Lung (tissue), 12 donors: ENCODE results near the gene SLC22A5. TPM values are rescaled to one million over a fixed set of nuclear protein-coding genes. Genes with fewer than 3 reads are reported as not detected.
"Not testable (repeated sequence)": the region's sequence is repeated elsewhere in the genome, so short reads cannot be mapped to it uniquely, and the experiment has no call there.

Experiments
- ATAC-seq: fragments of 200-7000 bp; cut with Tn5 transposase; one replicate; pipeline ENCODE4 v1.9.1; 2020; ENCODE audit warnings: moderate number of reproducible peaks; ENCODE audit not compliant: insufficient read depth, low FRiP score
- DNase-seq, 3 donors: peaks; one replicate each; pipeline ENCODE4 v3.0.0-alpha.2; 2013 to 2017
- H3K27ac ChIP-seq, 2 donors: one replicate each; pipeline ENCODE4 v1.5.1; 2013; ENCODE audit warnings: mild to moderate bottlenecking in 2 of 2, moderate library complexity in 2 of 2, control low read depth in 1 of 2, inconsistent platforms in 1 of 2, low read depth in 1 of 2, low read length in 1 of 2
- H3K27me3 ChIP-seq, 3 donors: one replicate each; pipeline ENCODE4 v1.5.1; 2013; ENCODE audit warnings: low read length in 2 of 3; ENCODE audit not compliant: control insufficient read depth in 3 of 3, insufficient read depth in 3 of 3
- H3K36me3 ChIP-seq, 4 donors: one replicate each; pipeline ENCODE4 v1.5.1; 2013; ENCODE audit warnings: low read length in 4 of 4, mild to moderate bottlenecking in 1 of 4, moderate library complexity in 1 of 4; ENCODE audit not compliant: control insufficient read depth in 4 of 4, insufficient read depth in 4 of 4
- H3K4me1 ChIP-seq, 5 donors: one replicate each; pipeline ENCODE4 v1.5.1; 2013; ENCODE audit warnings: low read length in 5 of 5, mild to moderate bottlenecking in 2 of 5, moderate library complexity in 1 of 5; ENCODE audit not compliant: control insufficient read depth in 5 of 5, insufficient read depth in 5 of 5
- H3K4me3 ChIP-seq: one replicate; pipeline ENCODE4 v1.5.1; 2013; ENCODE audit warnings: mild to moderate bottlenecking, control low read depth, moderate library complexity
- H3K9ac ChIP-seq, 2 donors: one replicate each; pipeline ENCODE4 v1.5.1; 2013; ENCODE audit warnings: low read length in 2 of 2, control low read depth in 1 of 2; ENCODE audit not compliant: insufficient read depth in 1 of 2
- H3K9me3 ChIP-seq, 4 donors: one replicate each; pipeline ENCODE4 v1.5.1; 2013; ENCODE audit warnings: low read length in 3 of 4, mild to moderate bottlenecking in 1 of 4, moderate library complexity in 1 of 4; ENCODE audit not compliant: control insufficient read depth in 4 of 4, insufficient read depth in 3 of 4
- WGBS, 2 donors: extraction: QIAGEN DNeasy Blood & Tissue Kit; methylation state at CpG; one replicate each; pipeline ENCODE4 v1.1.7; 2013; 5-methylcytosine and 5-hydroxymethylcytosine counted together
- polyA plus RNA-seq, 2 donors: library from polyadenylated mRNA; stranded (reverse); fragments of 200-250 nt; gene quantifications; one replicate each; pipeline ENCODE4 v1.2.1, GENCODE V29; 2013
- total RNA-seq, 2 donors: library from RNA; depleted of rRNA in 1 of 2; stranded (reverse); fragments of >200 nt in 1 of 2; gene quantifications; one replicate each; pipeline ENCODE4 v1.2.1, GENCODE V29; 2014 to 2021
- TF ChIP-seq, protein P1 (sequence below): IDR thresholded peaks from 2 replicates; pipeline ENCODE4 v1.5.1; 2012; ENCODE audit warnings: mild to moderate bottlenecking; ENCODE audit errors: control extremely low read depth, extremely low read depth
- donor health status: control.
- donor health status: control.
- donor health status: Bipolar disorder and iron deficiency.
- donor health status: healthy.
- donor health status: DM: yes; HTN: yes; CAD: no.

Gene SLC22A5
- total and polyA plus RNA-seq, 4 donors = 4.6 to 12.7 (median 7.9) TPM

DNA sequence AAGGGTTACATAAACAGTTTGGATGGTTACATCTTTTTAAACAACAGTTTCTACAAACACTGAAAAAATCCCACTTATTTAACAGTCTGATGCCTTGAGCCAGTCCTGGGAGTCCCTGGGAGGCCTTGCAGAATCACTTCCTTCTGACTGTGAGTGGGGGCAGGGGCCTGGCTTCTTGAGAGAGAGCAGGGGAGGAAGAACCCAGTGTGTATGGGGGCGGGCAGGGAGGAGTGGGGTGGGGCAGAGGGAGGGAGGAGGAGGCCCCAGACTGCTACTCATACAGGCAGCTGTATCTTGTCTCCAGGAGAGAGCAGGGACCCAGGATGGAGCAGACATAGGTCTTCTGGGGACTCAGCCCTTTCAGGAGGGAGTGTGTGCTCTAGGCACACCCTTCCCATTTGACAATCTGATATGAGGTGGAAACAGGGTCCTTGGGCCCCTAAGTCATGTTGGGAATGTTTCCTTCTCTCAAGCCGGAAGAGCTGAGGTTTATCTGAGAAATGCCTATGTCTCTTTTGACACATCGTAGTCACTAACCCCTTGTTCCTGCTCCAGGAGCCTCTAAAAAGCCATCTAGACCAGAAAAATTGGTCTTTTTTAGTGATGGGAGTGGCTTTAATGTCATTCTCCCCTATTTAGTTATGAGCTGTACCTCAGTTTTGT lies 68.2 kb downstream of the SLC22A5 start:
- peaks cover 0 to 3% (median 0%) of the 10 kb centered on the region in 4 donors for H3K36me3 ChIP-seq
- ATAC-seq (peak; percentile 64), DNase-seq (peak; percentile 90 to 93 (median 92))
- no peak overlapping the region for H3K4me3 ChIP-seq
- no peaks in the 10 kb centered on the region for H3K9me3 ChIP-seq
- TF ChIP-seq, protein P1, sequence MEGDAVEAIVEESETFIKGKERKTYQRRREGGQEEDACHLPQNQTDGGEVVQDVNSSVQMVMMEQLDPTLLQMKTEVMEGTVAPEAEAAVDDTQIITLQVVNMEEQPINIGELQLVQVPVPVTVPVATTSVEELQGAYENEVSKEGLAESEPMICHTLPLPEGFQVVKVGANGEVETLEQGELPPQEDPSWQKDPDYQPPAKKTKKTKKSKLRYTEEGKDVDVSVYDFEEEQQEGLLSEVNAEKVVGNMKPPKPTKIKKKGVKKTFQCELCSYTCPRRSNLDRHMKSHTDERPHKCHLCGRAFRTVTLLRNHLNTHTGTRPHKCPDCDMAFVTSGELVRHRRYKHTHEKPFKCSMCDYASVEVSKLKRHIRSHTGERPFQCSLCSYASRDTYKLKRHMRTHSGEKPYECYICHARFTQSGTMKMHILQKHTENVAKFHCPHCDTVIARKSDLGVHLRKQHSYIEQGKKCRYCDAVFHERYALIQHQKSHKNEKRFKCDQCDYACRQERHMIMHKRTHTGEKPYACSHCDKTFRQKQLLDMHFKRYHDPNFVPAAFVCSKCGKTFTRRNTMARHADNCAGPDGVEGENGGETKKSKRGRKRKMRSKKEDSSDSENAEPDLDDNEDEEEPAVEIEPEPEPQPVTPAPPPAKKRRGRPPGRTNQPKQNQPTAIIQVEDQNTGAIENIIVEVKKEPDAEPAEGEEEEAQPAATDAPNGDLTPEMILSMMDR = no peak
- no peaks in the 10 kb centered on the region for H3K27me3 ChIP-seq
- no peak overlapping the region for H3K9ac ChIP-seq
- peak overlapping the region; percentile 24 to 90 for H3K27ac ChIP-seq
- H3K4me1 ChIP-seq = peaks cover 7 to 35% (median 26%) of the 10 kb centered on the region in 5 donors
- WGBS, 2 donors = 14 to 20% methylated on average over 3 of the region's 3 CpGs

DNA sequence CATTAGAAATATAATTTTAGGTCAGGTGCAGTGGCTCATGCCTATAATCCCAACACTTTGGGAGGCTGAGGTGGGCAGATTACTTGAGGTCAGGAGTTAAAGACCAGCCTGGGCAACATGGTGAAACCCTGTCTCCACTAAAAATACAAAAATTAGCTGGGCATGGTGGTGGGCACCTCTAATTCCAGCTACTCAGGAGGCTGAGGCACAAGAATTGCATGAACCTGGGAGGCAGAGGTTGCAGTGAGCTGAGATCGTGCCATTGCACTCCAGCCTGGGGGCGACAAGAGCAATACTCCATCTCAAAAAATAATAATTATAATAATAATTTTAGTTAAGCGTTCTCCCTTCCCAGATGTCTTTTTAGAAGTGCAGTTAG lies 68.7 kb downstream of the SLC22A5 start:
- H3K4me1 ChIP-seq = peaks cover 7 to 35% (median 26%) of the 10 kb centered on the region in 5 donors
- not testable (repeated sequence) for H3K9ac ChIP-seq

DNA sequence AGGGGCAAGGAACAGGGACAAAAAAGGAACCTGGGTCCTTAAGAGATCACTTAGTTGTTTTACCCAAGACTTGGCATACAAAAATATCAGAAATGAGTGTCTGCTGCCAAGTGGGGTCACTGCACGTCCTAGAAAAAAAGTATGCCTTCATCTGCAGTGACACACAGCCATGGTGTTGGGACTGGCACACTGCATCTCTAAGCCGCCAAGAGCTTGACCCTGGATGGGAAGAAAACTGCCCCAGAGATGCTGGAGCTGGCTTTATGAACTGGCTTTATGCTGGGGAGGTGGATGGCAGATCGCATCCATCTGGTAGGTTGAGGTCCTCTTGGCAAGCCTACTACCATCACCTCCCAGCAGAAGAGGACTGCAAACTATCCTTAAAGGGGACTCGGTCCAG lies 69.4 kb downstream of the SLC22A5 start:
- Histone ChIP-seq H3K27me3 (no peaks in the 10 kb centered on the region), H3K36me3 (peaks cover 0 to 3% (median 0%) of the 10 kb centered on the region in 4 donors), H3K4me1 (peaks cover 7 to 38% (median 28%) of the 10 kb centered on the region in 5 donors), H3K4me3 (no peak overlapping the region), H3K27ac (peak overlapping the region; percentile 75 to 90), H3K9ac (no peak overlapping the region), H3K9me3 (no peaks in the 10 kb centered on the region)
- 71 to 73% methylated on average over 4 of the region's 4 CpGs for WGBS, 2 donors
- ATAC-seq (no peak), DNase-seq (peak in 2 of 3 donors; percentile 51 to 54)
- TF ChIP-seq, protein P1 = no peak

More for the DNA sequence above, 68.7 kb downstream of the SLC22A5 start:
- H3K27me3 ChIP-seq, DNase-seq, H3K27ac ChIP-seq, H3K36me3 ChIP-seq, ATAC-seq, H3K9me3 ChIP-seq, H3K4me3 ChIP-seq: not testable (repeated sequence)
- WGBS, 2 donors = 96 to 97% methylated on average over 3 of the region's 3 CpGs

DNA sequence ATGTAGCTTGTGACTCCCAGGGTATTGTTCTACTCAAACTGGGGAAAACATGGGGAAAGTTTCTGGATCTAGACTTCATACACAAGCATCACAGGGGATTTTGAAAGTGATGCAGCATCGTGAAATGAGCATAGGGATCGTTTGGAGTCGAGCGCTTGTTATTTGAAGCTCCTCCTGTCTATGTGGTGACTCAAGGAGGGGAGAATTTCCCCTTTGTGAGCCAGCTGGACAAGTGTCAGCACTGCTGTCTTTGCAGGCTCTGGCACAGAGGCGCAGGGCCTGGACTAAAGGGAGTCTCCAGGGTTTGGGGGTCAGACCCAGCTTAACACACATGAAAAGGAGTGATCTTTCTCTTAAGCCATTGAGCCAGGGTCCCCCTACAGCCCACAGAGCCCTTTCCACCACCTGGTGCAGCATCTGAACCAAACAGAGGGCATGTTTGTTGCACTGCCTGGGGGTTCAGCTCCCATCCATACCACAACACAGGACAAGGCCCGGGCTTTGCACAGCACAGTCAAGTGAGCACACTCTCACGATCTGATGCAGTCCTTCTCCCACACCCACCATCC lies 70.1 kb downstream of the SLC22A5 start:
- H3K4me1 ChIP-seq = peaks cover 12 to 42% (median 29%) of the 10 kb centered on the region in 5 donors
- no peak overlapping the region for H3K9ac ChIP-seq
- H3K9me3 ChIP-seq = no peaks in the 10 kb centered on the region
- ATAC-seq (peak; percentile 63), DNase-seq (peak; percentile 68 to 86 (median 73))
- H3K4me3 ChIP-seq = no peak overlapping the region
- H3K36me3 ChIP-seq = peaks cover 0 to 4% (median 0%) of the 10 kb centered on the region in 4 donors
- 43 to 57% methylated on average over 7 of the region's 7 CpGs for WGBS, 2 donors
- peak overlapping the region; percentile 68 to 75 for H3K27ac ChIP-seq
- no peaks in the 10 kb centered on the region for H3K27me3 ChIP-seq
- TF ChIP-seq, protein P1 = no peak
